Activated naive CD4-positive, alpha-beta T cell treated with anti-CD3 and anti-CD28 coated beads, Interleukin-2, amount 50 U/mL, for 24 hours (primary cell): ENCODE data around the gene SFT2D3.

Experiments used
- H3K27ac Mint-ChIP-seq: one replicate; pipeline ENCODE4 v1.8.0; 2021; ENCODE audit warnings: mild to moderate bottlenecking, mixed read lengths
- H3K27me3 Mint-ChIP-seq: one replicate; pipeline ENCODE4 v1.8.0; 2021; ENCODE audit warnings: mixed read lengths
- H3K36me3 Mint-ChIP-seq: one replicate; pipeline ENCODE4 v1.8.0; 2021; ENCODE audit warnings: mixed read lengths
- H3K4me1 Mint-ChIP-seq: one replicate; pipeline ENCODE4 v1.8.0; 2021; ENCODE audit warnings: mixed read lengths
- H3K4me3 Mint-ChIP-seq: one replicate; pipeline ENCODE4 v1.8.0; 2021; ENCODE audit warnings: mild to moderate bottlenecking, mixed read lengths
- H3K9me3 Mint-ChIP-seq: one replicate; pipeline ENCODE4 v1.8.0; 2021; ENCODE audit warnings: mixed read lengths

SFT2D3 gene

DNA sequence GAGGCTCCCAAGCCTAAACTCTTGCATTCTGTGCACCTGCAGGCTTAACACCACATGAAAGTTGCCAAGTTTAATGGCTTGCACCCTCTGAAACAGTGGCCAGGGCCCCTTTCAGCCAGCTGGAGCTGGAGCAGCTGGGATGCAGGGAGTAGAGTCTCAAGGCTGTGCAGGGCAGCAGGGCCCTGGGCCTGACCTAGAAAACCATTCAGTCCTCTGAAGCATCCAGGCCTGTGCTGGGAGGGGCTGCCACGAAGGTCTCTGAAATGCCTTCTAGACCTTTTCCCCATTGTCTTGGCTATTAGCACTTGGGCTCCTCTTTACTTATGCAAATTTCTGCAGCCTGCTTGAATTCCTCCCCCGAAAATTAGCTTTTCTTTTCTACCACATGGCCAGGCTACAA lies 10.6 kb upstream of the SFT2D3 start:
- H3K4me3 Mint-ChIP-seq, result no peak overlapping the region

DNA sequence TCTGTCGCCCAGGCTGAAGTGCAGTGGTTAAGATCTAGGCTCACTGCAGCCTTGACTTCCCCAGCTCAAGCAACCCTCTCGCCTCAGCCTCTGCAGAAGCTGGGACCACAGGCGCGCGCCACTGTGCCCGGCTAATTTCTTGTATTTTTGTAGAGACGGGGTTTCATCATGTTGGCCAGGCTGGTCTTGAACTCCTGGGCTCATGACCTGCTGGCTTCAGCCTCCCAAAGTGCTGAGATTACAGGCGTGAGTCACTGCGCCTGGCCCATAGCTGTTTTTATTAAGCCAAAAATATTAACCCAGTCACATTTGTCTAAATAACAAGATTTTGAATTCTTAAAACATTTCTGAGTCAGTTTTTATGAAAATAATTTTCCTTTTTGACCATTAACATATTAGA lies 6.3 kb upstream of the SFT2D3 start:
- no peak overlapping the region for H3K27ac Mint-ChIP-seq
- H3K36me3 Mint-ChIP-seq, result peaks cover 16% of the 10 kb centered on the region
- no peak overlapping the region for H3K4me3 Mint-ChIP-seq
- peaks cover under 1% of the 10 kb centered on the region for H3K4me1 Mint-ChIP-seq
- H3K9me3 Mint-ChIP-seq, result peaks cover 10% of the 10 kb centered on the region
- H3K27me3 Mint-ChIP-seq, result no peaks in the 10 kb centered on the region

More for the DNA sequence above, 10.6 kb upstream of the SFT2D3 start:
- Mint-ChIP-seq H3K27me3 (no peaks in the 10 kb centered on the region), H3K36me3 (peaks cover 15% of the 10 kb centered on the region), H3K4me1 (no peaks in the 10 kb centered on the region), H3K27ac (no peak overlapping the region), H3K9me3 (peaks cover 10% of the 10 kb centered on the region)

DNA sequence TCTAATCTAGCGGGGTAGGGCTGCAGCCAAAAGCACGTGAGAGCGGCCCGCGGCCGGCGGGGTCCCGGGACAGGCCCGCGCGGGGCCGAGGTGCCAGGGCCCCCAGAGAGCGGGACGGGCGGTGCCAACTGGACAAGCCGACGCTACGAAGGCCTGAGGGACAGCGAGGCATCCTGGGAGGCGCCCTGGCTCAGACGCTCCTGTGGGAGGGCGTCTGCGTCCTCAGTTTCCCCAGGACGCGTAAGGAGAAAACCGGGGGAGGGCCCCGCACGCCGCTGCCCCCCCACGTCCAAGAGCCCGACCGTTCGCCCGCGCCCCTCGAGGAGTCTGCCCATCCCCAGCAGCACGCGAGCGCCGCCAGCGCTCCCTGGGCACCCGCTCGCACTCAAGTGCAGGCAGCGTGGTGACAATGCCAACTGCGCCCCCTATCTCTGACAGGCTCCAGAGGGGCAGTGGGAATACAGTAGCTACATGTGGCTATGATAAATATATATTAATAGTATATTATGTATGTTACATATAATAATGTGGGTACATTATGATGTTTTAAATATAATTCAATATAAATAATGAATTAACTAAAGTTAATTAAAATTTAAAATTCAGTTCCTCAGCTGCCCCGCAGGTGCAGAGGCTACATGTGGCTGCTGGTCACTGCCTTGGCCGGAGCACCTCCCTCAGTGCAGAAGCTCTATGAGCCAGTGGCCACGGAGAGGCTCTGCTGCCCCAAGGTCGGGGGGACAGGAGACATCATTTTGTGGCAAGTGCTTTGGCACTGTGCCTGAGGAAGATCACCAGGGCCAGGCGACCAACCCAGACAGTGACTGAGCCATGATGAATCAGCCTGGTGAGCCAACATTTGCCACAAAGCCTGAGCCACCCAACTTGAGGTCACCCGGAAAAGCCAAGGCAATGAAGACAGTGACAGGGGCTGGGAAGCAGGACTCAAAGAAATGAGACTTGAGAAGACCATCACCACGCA lies 5.5 kb upstream of the SFT2D3 start:
- Mint-ChIP-seq H3K9me3 (peaks cover 10% of the 10 kb centered on the region), H3K27me3 (no peaks in the 10 kb centered on the region), H3K4me1 (peaks cover 8% of the 10 kb centered on the region), H3K36me3 (peaks cover 16% of the 10 kb centered on the region), H3K4me3 (no peak overlapping the region), H3K27ac (no peak overlapping the region)

DNA sequence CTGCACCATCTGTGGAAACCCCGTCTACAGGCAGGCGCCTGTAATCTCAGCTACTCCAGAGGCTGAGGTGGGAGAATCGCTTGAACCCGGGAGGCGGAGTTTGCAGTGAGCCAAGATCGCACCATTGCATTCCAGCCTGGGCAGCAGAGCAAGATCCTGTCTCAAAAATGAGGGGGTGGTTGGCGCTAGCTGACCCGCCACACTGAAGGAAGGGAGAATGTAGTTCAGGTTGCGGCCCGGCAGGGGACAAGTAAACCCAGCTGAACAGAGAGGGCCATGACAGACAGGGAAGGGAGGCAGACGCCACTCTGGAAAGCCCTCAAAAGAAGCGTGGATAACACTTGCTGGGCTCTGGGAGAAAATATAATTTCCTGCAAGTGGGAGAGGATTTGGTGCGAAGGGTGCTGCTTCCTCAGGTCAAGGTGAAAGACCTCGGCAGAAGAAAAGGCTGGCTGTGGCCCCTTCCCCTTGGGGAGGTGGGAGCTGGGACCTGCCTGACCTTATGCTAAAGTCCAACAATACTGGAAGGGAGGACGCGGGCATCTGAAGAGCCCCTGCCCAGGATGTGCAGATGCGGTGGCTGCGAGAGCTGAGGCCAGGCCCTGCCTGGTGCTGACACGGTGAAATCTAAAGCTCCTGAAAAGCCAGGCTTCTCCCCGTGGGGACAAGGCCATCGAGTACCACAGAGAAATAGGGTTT lies 3.7 kb upstream of the SFT2D3 start:
- Mint-ChIP-seq H3K27ac (no peak overlapping the region), H3K36me3 (peaks cover 6% of the 10 kb centered on the region), H3K4me3 (no peak overlapping the region), H3K9me3 (no peaks in the 10 kb centered on the region), H3K4me1 (peaks cover 14% of the 10 kb centered on the region), H3K27me3 (no peaks in the 10 kb centered on the region)

DNA sequence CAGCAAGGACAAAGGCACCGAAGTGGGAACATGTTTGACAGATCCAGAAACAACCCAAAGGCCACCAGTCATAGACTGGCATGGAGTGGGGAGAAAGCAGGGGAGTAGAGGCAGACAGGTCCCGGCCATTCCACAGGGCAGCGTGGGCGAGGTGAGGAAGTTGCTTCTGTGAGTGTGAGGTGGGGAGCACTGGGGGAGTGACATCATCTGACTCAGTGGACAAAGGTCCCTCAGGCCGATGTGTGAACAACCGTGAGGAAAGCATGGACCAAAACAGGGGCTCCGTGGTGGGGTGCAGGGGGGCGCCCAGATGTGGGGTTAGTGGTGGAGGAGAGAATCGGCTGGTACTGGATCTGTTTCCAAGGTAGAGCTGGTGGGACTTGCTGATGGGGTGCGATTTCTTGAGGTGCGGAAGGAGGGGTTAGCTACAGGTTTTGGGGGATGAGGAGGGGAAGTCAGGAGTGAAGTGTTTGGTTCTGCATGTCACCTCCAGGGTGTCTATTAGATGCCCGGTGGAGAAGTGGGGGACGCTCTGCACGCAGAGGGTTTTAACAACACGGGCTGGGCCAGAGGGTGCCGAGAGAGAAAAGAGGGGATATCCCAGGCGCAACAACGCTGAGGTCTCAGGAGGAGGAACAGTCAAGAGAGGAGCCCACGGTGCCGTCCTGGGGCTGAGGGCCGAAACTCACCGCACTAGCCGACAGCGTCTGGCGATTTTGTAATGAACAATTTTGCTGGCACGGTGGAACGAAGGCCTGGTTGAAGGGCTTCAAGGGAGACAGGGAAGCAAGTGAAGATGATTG lies 2.5 kb upstream of the SFT2D3 start:
- H3K27ac Mint-ChIP-seq, result peak overlapping the region; percentile 78
- no peaks in the 10 kb centered on the region for H3K9me3 Mint-ChIP-seq
- H3K27me3 Mint-ChIP-seq, result no peaks in the 10 kb centered on the region
- H3K4me1 Mint-ChIP-seq, result peaks cover 25% of the 10 kb centered on the region
- peaks cover 6% of the 10 kb centered on the region for H3K36me3 Mint-ChIP-seq
- H3K4me3 Mint-ChIP-seq, result no peak overlapping the region

DNA sequence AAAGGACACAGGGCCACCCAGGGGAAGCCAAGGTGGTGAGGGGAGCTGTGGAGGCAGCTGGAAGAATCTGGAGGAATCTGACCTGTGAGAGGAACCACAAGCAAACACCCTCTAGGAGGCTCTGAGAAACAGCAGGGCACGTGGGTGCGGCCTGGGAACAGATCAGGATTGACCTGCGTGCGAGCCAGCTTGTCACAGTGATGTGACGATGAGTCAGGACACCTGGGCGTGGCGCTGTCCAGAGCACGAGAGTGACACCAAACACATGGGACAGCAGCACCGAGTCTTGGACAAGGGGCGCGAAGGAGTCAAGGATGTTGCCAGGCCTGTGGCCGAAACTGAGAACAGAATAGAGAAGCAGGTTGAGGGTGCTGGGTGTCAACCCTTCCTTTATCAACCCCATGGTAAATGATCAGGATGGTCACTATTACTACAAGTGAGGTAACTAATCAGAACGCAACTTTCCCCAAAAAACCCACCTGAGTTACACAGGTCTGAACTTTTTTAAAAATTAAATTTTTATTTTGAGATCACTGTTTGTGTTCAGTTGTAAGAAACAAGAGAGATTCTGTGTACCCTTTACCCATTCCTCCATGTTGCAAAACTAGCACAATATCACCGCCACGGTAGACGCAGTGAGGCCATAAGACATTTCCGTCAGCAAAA lies 637 bp upstream of the SFT2D3 start:
- Mint-ChIP-seq H3K27ac (peak overlapping the region; percentile 96), H3K4me1 (peaks cover 42% of the 10 kb centered on the region), H3K27me3 (no peaks in the 10 kb centered on the region), H3K9me3 (no peaks in the 10 kb centered on the region), H3K36me3 (peaks cover 15% of the 10 kb centered on the region), H3K4me3 (peak overlapping the region; percentile 93)

DNA sequence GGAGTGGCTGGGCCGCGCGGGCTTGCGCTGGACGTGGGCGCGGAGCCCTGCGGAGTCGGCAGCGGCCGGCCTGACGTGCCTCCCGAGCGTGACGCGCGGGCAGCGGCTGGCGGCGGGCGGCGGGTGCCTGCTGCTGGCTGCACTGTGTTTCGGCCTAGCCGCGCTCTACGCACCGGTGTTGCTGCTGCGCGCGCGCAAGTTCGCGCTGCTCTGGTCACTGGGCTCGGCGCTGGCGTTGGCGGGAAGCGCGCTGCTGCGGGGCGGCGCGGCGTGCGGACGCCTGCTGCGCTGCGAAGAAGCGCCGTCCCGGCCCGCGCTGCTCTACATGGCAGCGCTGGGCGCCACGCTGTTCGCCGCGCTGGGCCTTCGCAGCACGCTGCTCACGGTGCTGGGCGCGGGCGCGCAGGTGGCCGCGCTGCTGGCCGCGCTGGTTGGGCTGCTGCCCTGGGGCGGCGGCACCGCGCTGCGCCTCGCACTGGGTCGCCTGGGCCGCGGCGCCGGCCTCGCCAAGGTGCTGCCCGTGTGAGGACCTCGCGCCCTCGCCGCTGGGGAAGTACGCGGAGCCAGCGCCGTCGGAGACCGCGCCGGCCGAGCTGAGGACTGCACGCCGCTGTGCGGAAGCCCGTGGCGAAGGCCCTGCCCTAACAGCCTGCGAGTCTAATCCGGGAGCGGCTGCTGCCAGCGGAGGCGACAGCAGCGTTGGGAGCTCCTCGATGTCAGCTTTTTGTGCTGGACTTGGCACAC lies 526 bp downstream of the SFT2D3 start:
- peak overlapping the region; percentile 93 for H3K4me3 Mint-ChIP-seq
- peaks cover 16% of the 10 kb centered on the region for H3K36me3 Mint-ChIP-seq
- no peaks in the 10 kb centered on the region for H3K9me3 Mint-ChIP-seq
- H3K27ac Mint-ChIP-seq, result peak overlapping the region; percentile 98
- no peaks in the 10 kb centered on the region for H3K27me3 Mint-ChIP-seq
- peaks cover 45% of the 10 kb centered on the region for H3K4me1 Mint-ChIP-seq

DNA sequence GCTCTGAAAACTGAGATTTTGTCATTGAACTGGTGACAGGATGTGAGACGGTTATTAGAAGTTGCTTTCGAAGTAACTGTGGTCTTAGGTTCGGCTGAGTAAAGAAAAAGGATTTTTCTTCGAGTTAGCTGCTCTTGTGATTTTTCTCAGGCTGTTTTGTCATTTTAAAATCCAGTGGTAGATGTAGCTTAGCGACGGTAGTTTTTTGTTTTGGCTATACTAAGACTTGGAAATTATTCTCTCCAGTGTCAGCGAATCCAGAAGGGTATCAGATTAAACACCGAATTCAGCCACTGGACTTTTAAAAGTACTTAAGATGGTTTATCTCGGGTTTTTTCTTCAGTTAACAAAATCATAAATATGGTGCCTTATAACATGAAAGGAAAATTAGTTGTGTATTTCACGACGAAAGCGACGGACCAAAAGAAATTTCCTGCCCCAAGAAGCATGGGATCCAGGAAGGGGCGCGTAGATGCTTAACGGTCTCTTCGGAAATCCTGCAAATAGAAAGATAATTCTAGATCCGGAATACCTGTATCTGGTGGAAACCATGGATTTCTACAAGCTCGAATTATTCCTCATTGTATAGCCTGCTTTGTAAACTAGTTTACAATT lies 1.2 kb downstream of the SFT2D3 start:
- H3K27ac Mint-ChIP-seq, result peak overlapping the region; percentile 98
- peak overlapping the region; percentile 92 for H3K4me3 Mint-ChIP-seq
- H3K27me3 Mint-ChIP-seq, result no peaks in the 10 kb centered on the region
- no peaks in the 10 kb centered on the region for H3K9me3 Mint-ChIP-seq
- peaks cover 45% of the 10 kb centered on the region for H3K4me1 Mint-ChIP-seq
- peaks cover 16% of the 10 kb centered on the region for H3K36me3 Mint-ChIP-seq

DNA sequence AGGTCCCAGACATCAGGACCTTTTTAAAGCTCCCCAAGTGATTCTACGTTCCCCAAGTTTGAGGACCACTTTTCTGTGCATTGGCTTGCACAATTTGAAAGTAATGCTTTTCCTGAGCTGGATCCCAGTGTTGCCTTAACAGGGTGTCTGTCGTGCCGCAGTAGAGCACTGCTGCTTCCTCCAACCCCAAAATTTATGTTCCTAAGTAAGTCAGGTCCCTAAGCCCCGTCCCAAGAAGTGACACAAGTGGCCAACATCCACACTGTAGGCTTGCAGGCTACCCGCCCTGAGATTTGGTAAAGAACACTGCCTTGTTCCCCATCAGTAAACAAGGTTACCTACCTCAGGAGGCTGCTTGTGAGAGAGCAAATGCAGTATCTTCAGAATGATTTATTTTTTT lies 2.0 kb downstream of the SFT2D3 start:
- Mint-ChIP-seq H3K27ac (no peak overlapping the region), H3K4me1 (peaks cover 45% of the 10 kb centered on the region), H3K9me3 (no peaks in the 10 kb centered on the region), H3K36me3 (peaks cover 16% of the 10 kb centered on the region), H3K4me3 (peak overlapping the region; percentile 92), H3K27me3 (no peaks in the 10 kb centered on the region)

DNA sequence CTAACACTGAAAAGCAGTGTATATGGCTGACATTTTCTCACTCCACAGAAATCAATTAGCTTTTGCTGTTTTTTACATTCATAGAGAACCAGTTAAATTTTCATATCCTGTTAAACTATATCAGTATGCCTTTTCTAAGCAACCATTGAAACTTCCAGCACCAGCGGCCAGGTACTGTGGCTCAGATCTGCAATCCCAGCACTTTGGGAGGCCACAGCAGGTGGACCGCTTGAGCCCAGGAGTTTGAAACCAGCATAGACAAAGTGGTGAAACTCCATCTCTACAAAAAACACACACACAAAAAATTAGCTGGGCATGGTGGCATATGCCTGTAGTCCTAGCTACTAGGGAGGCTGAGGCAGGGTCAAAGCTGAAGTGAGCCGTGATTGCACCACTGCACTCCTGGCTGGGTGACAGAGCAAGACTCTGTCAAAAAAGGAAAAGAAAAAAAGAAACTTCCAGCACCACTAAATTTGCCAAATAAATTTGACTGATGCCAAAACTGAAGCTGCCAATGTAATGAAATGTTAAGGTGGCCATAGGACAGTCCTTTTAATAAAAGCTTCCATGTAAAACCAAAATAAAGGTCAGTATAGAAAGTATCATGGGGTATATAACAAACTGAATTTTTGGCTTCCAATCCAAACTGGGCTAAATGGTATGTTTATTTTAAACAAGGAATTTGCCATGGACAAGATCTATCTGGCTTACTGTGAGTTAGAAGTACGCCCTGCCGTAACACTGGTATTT lies 3.5 kb downstream of the SFT2D3 start:
- Mint-ChIP-seq H3K4me3 (peak overlapping the region; percentile 15), H3K9me3 (no peaks in the 10 kb centered on the region), H3K36me3 (peaks cover 19% of the 10 kb centered on the region), H3K27ac (peak overlapping the region; percentile 52), H3K4me1 (peaks cover 45% of the 10 kb centered on the region), H3K27me3 (no peaks in the 10 kb centered on the region)

DNA sequence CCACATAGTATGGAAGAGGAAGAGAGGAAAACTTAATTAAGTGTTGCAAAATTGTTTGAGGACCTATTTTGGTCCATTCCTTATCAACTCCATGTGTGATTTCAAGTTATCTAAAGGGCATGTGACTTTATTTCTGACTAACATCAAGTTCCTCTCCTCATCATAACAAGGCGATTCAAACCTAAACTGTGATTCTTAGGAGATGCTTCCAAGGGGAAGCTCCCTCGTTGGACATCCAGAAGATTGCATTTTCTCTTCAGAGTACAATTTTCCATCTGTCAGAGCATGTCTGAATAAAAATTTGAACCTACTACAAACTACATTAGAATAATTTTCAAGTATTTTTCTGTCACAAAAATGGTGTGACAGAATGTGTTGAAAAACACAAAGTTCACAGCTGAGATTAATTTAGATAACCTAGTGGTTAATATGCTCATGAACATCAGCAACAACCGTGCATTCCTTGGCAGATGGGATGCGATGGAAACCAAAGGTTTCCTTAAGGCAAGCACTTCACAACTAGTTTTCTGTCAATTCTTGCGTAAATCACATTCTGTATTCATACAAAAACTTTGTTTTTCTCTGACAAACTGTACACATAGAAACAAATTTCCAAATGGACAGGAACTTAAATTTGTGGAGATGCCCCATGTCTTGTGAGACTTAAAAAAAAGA lies 4.2 kb downstream of the SFT2D3 start:
- no peaks in the 10 kb centered on the region for H3K27me3 Mint-ChIP-seq
- H3K36me3 Mint-ChIP-seq, result peaks cover 17% of the 10 kb centered on the region
- H3K4me1 Mint-ChIP-seq, result peaks cover 40% of the 10 kb centered on the region
- peak overlapping the region; percentile 52 for H3K27ac Mint-ChIP-seq
- no peak overlapping the region for H3K4me3 Mint-ChIP-seq
- H3K9me3 Mint-ChIP-seq, result no peaks in the 10 kb centered on the region

DNA sequence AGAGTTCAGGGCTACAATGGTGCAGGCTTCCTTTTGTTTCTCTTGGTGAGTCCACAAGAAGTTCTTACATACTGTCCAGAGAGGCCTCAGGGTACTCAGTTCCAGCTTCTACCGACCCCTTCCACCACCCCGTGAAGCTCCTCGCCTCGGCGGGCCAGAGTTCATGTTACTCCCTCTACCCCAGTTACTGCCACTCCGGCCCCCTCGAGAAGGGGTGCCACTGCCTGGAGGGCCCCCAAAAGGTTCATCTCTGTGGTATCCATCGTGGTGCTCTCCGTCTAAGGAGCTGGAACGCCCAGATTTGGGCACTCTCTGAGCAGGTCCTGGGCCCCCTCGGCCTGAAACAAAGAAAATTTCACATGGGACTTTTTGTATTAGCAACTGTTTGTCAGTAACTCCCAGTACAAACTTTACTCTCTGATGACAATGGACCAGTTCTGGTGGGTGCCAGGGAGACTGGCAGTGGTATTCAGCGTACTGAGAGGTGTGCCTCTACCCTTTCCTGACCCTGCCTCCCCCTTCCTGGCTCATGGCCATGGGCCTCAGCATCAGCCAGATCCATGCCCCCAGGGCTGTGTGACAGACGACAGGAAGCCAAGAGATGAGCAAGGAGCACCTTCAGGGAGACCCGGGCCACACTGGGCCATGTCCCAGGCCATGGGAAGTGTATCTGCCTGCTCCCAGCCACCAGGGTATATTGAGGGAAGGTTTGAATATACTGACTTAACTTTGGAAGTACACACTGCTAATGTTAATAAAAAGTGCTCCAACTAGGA lies 5.1 kb downstream of the SFT2D3 start:
- H3K27me3 Mint-ChIP-seq, result no peaks in the 10 kb centered on the region
- H3K4me3 Mint-ChIP-seq, result no peak overlapping the region
- H3K36me3 Mint-ChIP-seq, result peaks cover 17% of the 10 kb centered on the region
- H3K4me1 Mint-ChIP-seq, result peaks cover 38% of the 10 kb centered on the region
- no peaks in the 10 kb centered on the region for H3K9me3 Mint-ChIP-seq
- no peak overlapping the region for H3K27ac Mint-ChIP-seq
